CD14-positive monocyte (primary cell): ENCODE measurements around the gene TMEM141. TPM values are rescaled to one million over a fixed set of nuclear protein-coding genes. Genes with fewer than 3 reads are reported as not detected.

ENCODE experiments used
- DNase-seq, 3 donors: peaks; one replicate each; pipeline ENCODE4 v3.0.0-alpha.2; 2011 to 2022
- H2AFZ ChIP-seq: 2 replicates; pipeline ENCODE4 v1.6.0; 2012; ENCODE audit warnings: mild to moderate bottlenecking, low read depth, low read length, inconsistent platforms; ENCODE audit not compliant: insufficient read depth, poor library complexity, severe bottlenecking
- H3K27ac ChIP-seq, 2 donors: 1 replicate in 1 of 2; 2 replicates in 1 of 2; pipeline ENCODE4 v1.5.1; 2012 to 2013; ENCODE audit warnings: low read length in 2 of 2, control low read depth in 1 of 2, inconsistent platforms in 1 of 2, low read depth in 1 of 2, mild to moderate bottlenecking in 1 of 2
- H3K27me3 ChIP-seq, 2 donors: one replicate each; pipeline versions ENCODE4 v1.6.0 to v1.6.1; 2011 to 2013; ENCODE audit warnings: low read length in 2 of 2; ENCODE audit not compliant: control insufficient read depth in 2 of 2, insufficient read depth in 2 of 2
- H3K36me3 ChIP-seq, 2 donors: replicated peaks in 1 of 2; 1 replicate in 1 of 2; 2 replicates in 1 of 2; pipeline versions ENCODE4 v1.5.1 to v1.6.1; 2012 to 2013; ENCODE audit warnings: low read length in 2 of 2, control low read depth in 1 of 2, inconsistent platforms in 1 of 2, mild to moderate bottlenecking in 1 of 2; ENCODE audit not compliant: insufficient read depth in 2 of 2, control insufficient read depth in 1 of 2
- H3K4me1 ChIP-seq, 2 donors: 1 replicate in 1 of 2; 2 replicates in 1 of 2; pipeline versions ENCODE4 v1.5.1 to v1.6.1; 2012 to 2013; ENCODE audit warnings: low read length in 2 of 2, control low read depth in 1 of 2, inconsistent platforms in 1 of 2, mild to moderate bottlenecking in 1 of 2, moderate library complexity in 1 of 2; ENCODE audit not compliant: insufficient read depth in 2 of 2, control insufficient read depth in 1 of 2
- H3K4me2 ChIP-seq: replicated peaks from 2 replicates; pipeline ENCODE3; 2012; ENCODE audit warnings: low read length, moderate library complexity, mild to moderate bottlenecking; ENCODE audit not compliant: poor library complexity, severe bottlenecking; ENCODE audit errors: extremely low read depth
- H3K4me3 ChIP-seq, 3 experiments: fragments of 200-600 bp in 1 of 3; sonication (generic) in 1 of 3; replicated peaks in 1 of 3; 1 replicate in 2 of 3; 2 replicates in 1 of 3; pipeline ENCODE4 v1.5.1; 2011 to 2013; ENCODE audit warnings: low read length in 3 of 3, mild to moderate bottlenecking in 3 of 3, control low read depth in 2 of 3, low read depth in 2 of 3, inconsistent platforms in 1 of 3, moderate library complexity in 1 of 3
- H3K79me2 ChIP-seq: 2 replicates; pipeline ENCODE4 v1.6.0; 2012; ENCODE audit warnings: mild to moderate bottlenecking, control low read depth, inconsistent platforms, low read length, moderate library complexity; ENCODE audit not compliant: insufficient read depth
- H3K9ac ChIP-seq: 2 replicates; pipeline ENCODE4 v1.6.0; 2017; ENCODE audit warnings: low read length, mild to moderate bottlenecking; ENCODE audit not compliant: insufficient read depth, poor library complexity, severe bottlenecking
- H3K9me3 ChIP-seq, 2 donors: replicated peaks in 1 of 2; 1 replicate in 1 of 2; 2 replicates in 1 of 2; pipeline versions ENCODE4 v1.5.1 to v1.6.1; 2012 to 2013; ENCODE audit warnings: low read length in 2 of 2, control low read depth in 1 of 2; ENCODE audit not compliant: control insufficient read depth in 1 of 2, insufficient read depth in 1 of 2
- H4K20me1 ChIP-seq: 2 replicates; pipeline ENCODE4 v1.6.0; 2012; ENCODE audit warnings: mild to moderate bottlenecking, low read length, control low read depth, moderate library complexity; ENCODE audit not compliant: insufficient read depth
- H3K27ac Mint-ChIP-seq, 7 donors: one replicate each; pipeline ENCODE4 v1.8.0; 2020; ENCODE audit warnings: mild to moderate bottlenecking in 7 of 7, mixed read lengths in 7 of 7, moderate library complexity in 6 of 7, inconsistent platforms in 2 of 7
- H3K27me3 Mint-ChIP-seq, 3 donors: one replicate each; pipeline ENCODE4 v1.8.0; 2021 to 2022; ENCODE audit warnings: low read depth in 3 of 3, mild to moderate bottlenecking in 3 of 3, mixed read lengths in 3 of 3, moderate library complexity in 3 of 3, inconsistent platforms in 1 of 3
- H3K36me3 Mint-ChIP-seq, 2 donors: one replicate each; pipeline ENCODE4 v1.8.0; 2020; ENCODE audit warnings: mixed read lengths in 2 of 2, inconsistent platforms in 1 of 2, mild to moderate bottlenecking in 1 of 2
- H3K4me1 Mint-ChIP-seq: one replicate; pipeline ENCODE4 v1.8.0; 2020; ENCODE audit warnings: mild to moderate bottlenecking, mixed read lengths
- H3K4me3 Mint-ChIP-seq, 2 donors: one replicate each; pipeline ENCODE4 v1.8.0; 2020; ENCODE audit warnings: mild to moderate bottlenecking in 2 of 2, mixed read lengths in 2 of 2, moderate library complexity in 1 of 2
- H3K9me3 Mint-ChIP-seq, 7 donors: one replicate each; pipeline ENCODE4 v1.8.0; 2020 to 2022; ENCODE audit warnings: mixed read lengths in 7 of 7, mild to moderate bottlenecking in 6 of 7, moderate library complexity in 6 of 7, inconsistent platforms in 2 of 7
- WGBS: methylation state at CpG from one replicate; pipeline ENCODE4 v1.1.5; 2013; ENCODE audit warnings: missing lambda C conversion rate; ENCODE audit not compliant: insufficient coverage; 5-methylcytosine and 5-hydroxymethylcytosine counted together
- intact Hi-C, 2 donors: fragments of 100-400 bp; cut with micrococcal nuclease; formaldehyde crosslinking; loops; one replicate each; pipeline versions ENCODE4 v1.15.0 to v1.15.1; 2023
- polyA plus RNA-seq, 3 donors: library from polyadenylated mRNA; depleted of rRNA in 1 of 3; unstranded in 2 of 3; stranded (reverse) in 1 of 3; fragments of 300-500 nt in 2 of 3; fragments of >200 nt in 1 of 3; fragmentation: Illumina TruSeq in 2 of 3; gene quantifications; 1 replicate in 2 of 3; 2 replicates in 1 of 3; pipeline ENCODE4 v1.2.3, GENCODE V29; 2012 to 2021
- TF ChIP-seq, protein P1 (sequence below): fragments of 200-600 bp; IDR thresholded peaks from one replicate; pipeline ENCODE4 v1.8.0; 2022; ENCODE audit warnings: antibody characterized with exemption, mild to moderate bottlenecking

TMEM141 gene
- polyA plus RNA-seq, 3 donors, result 33.1 to 47.2 (median 39.2) TPM

GRCh38 chr9:136798708-136799078 lies 7.5 kb downstream of the TMEM141 start:
- H2AFZ ChIP-seq, result no peak overlapping the region
- no peaks in the 10 kb centered on the region for H3K9me3 ChIP-seq
- peaks cover 34 to 66% of the 10 kb centered on the region in 2 donors for H3K27me3 ChIP-seq
- H3K27me3 Mint-ChIP-seq, result peaks cover 66 to 83% (median 73%) of the 10 kb centered on the region in 3 donors
- H3K27ac ChIP-seq, result no peak overlapping the region
- intact Hi-C loops, result no loop called here
- 93% methylated on average over 4 of the region's 6 CpGs for WGBS
- H3K36me3 Mint-ChIP-seq, result peaks cover 2 to 9% of the 10 kb centered on the region in 2 donors
- no peaks in the 10 kb centered on the region for H3K79me2 ChIP-seq
- no peak overlapping the region for H3K9ac ChIP-seq
- no peak overlapping the region for H3K4me3 ChIP-seq
- H3K4me1 ChIP-seq, result peaks cover 26 to 33% of the 10 kb centered on the region in 2 donors
- H4K20me1 ChIP-seq, result peaks cover 7% of the 10 kb centered on the region
- H3K4me1 Mint-ChIP-seq, result peaks cover 30% of the 10 kb centered on the region
- TF ChIP-seq, protein P1, sequence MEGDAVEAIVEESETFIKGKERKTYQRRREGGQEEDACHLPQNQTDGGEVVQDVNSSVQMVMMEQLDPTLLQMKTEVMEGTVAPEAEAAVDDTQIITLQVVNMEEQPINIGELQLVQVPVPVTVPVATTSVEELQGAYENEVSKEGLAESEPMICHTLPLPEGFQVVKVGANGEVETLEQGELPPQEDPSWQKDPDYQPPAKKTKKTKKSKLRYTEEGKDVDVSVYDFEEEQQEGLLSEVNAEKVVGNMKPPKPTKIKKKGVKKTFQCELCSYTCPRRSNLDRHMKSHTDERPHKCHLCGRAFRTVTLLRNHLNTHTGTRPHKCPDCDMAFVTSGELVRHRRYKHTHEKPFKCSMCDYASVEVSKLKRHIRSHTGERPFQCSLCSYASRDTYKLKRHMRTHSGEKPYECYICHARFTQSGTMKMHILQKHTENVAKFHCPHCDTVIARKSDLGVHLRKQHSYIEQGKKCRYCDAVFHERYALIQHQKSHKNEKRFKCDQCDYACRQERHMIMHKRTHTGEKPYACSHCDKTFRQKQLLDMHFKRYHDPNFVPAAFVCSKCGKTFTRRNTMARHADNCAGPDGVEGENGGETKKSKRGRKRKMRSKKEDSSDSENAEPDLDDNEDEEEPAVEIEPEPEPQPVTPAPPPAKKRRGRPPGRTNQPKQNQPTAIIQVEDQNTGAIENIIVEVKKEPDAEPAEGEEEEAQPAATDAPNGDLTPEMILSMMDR, result no peak
- H3K4me3 Mint-ChIP-seq, result peak overlapping the region in 1 of 2 donors; percentile 68
- no peak overlapping the region for H3K27ac Mint-ChIP-seq
- no peak for DNase-seq
- peaks cover 0 to 16% (median 1%) of the 10 kb centered on the region in 7 donors for H3K9me3 Mint-ChIP-seq
- no peak overlapping the region for H3K4me2 ChIP-seq
- H3K36me3 ChIP-seq, result no peaks in the 10 kb centered on the region

DNA sequence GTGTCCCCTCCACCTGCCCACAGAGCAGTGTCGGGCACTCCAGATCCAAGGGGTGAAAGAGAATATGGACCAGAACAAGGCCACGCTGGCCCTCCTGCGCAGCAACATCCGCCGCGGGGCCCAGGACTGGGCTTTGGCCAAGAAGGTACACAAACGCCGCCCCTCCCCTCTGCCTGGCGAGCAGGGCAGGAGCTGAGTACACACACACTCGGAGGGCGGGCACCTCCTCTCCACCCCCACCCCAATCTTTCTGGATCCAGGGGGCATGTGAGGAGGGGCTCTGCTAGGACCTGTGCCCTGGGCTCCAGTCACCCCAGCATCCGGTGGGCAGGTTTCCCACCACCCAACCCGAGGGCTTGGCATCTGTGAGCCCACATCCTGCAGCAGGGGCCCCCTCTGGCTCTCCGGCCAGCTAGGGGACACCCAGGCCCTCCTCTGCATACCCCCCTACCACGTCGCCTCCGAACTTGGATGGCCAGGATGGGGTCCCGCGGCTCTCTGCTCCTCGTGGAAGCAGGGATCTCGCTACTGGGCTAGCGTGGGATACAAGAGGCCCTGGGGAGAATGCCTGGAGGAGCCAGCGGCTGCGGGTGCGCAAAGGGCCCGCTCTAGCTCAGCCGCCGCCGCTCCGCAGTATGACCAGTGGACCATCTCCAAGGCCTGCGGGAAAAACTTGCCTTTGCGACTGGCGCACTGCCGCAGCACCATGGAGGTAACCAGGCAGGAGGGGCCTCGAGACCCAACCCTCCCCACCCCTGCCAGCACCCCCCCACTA lies 8.1 kb downstream of the TMEM141 start:
- Mint-ChIP-seq H3K27me3 (peaks cover 66 to 85% (median 73%) of the 10 kb centered on the region in 3 donors), H3K36me3 (peaks cover 6 to 13% of the 10 kb centered on the region in 2 donors), H3K4me3 (peak overlapping the region in 1 of 2 donors; percentile 68), H3K9me3 (peaks cover 0 to 18% (median 3%) of the 10 kb centered on the region in 7 donors), H3K27ac (no peak overlapping the region), H3K4me1 (peaks cover 30% of the 10 kb centered on the region)
- peaks cover 34 to 66% of the 10 kb centered on the region in 2 donors for H3K27me3 ChIP-seq
- H3K4me3 ChIP-seq, result peak overlapping the region in 2 of 3 experiments; percentile 33 to 70
- TF ChIP-seq, protein P1, result no peak
- peaks cover 26 to 33% of the 10 kb centered on the region in 2 donors for H3K4me1 ChIP-seq
- no peaks in the 10 kb centered on the region for H3K36me3 ChIP-seq
- WGBS, result 24% methylated on average over 33 of the region's 35 CpGs
- intact Hi-C loops, result no loop called here
- peaks cover 7% of the 10 kb centered on the region for H4K20me1 ChIP-seq
- no peaks in the 10 kb centered on the region for H3K9me3 ChIP-seq
- no peak for DNase-seq
- no peak overlapping the region for H2AFZ ChIP-seq
- H3K27ac ChIP-seq, result no peak overlapping the region
- H3K9ac ChIP-seq, result no peak overlapping the region
- no peaks in the 10 kb centered on the region for H3K79me2 ChIP-seq
- H3K4me2 ChIP-seq, result peak overlapping the region; percentile 79
